ENCODE measurements around the gene CAVIN1. TPM values are rescaled to one million over a fixed set of nuclear protein-coding genes. Genes with fewer than 3 reads are reported as not detected.

The CAVIN1 gene
- total and polyA plus RNA-seq, 2 experiments from 2014 or later: 18.1 to 35.7 TPM

DNA sequence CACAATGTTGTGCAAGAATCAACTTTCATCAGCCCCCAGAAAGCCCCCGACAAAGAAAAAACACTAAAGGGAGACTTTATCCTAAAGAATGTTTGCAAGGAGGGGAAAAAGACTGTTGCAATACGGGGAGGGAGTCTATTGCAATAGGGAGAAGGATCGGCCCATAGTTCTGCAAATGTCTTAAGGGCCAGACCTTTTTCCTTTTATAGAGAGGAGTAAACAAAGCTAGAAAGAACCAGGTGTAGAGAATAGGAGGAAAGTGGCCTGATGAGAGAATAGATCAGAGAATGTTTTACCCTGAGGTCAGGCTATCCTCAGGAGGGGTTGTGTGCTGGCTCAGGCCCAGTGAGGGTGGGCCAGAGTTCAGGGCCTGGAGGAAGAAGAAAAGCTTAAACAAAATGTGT lies 8.7 kb upstream of the CAVIN1 start:
- TF ChIP-seq EZH2phosphoT487 (IDR thresholded peaks at IDR 0.05; ENCODE audit: unreplicated experiment): no peak
- TF ChIP-seq ZNF114 (CRISPR knock-in tag; IDR thresholded peaks at IDR 0.05): no peak
- no peak for TF ChIP-seq ZNF331 (CRISPR knock-in tag; IDR thresholded peaks at IDR 0.05; ENCODE audit: low read depth)
- TF ChIP-seq NANOG (IDR thresholded peaks at IDR 0.05; ENCODE audit: borderline replicate concordance): no peak
- no peak for TF ChIP-seq STAT1 (IDR thresholded peaks at IDR 0.05; ENCODE audit: unreplicated experiment)
- no peak for TF ChIP-seq JUNB (IDR thresholded peaks at IDR 0.05; ENCODE audit: unreplicated experiment)
- TF ChIP-seq, protein P1, sequence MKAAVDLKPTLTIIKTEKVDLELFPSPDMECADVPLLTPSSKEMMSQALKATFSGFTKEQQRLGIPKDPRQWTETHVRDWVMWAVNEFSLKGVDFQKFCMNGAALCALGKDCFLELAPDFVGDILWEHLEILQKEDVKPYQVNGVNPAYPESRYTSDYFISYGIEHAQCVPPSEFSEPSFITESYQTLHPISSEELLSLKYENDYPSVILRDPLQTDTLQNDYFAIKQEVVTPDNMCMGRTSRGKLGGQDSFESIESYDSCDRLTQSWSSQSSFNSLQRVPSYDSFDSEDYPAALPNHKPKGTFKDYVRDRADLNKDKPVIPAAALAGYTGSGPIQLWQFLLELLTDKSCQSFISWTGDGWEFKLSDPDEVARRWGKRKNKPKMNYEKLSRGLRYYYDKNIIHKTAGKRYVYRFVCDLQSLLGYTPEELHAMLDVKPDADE (IDR thresholded peaks at IDR 0.05): no peak
- TF ChIP-seq CREB1 (CRISPR knock-in tag; IDR thresholded peaks at IDR 0.05; ENCODE audit: low read depth): no peak
- Histone ChIP-seq H3F3A (replicated peaks; ENCODE audit: low read depth) (peaks cover 11% of the 10 kb centered on the region; the same call in 1 of the 2 replicates), H3K4me1 (ENCODE audit: insufficient read depth) (peaks cover 7% of the 10 kb centered on the region), H3K36me3 (ENCODE audit: insufficient read depth) (no peaks in the 10 kb centered on the region), H3K9me2 (ENCODE audit: insufficient read depth) (no peaks in the 10 kb centered on the region), H2AFZ (peak overlapping the region; percentile 48; the same call in 1 of the 2 replicates), H4K20me1 (replicated peaks; ENCODE audit: insufficient read depth) (no peaks in the 10 kb centered on the region), H3K4me3 (no peak overlapping the region), H3K4me2 (peak overlapping the region; percentile 1; the same call in 1 of the 2 replicates), H3K27ac (ENCODE audit: low read depth) (peak overlapping the region; percentile 57), H3K79me2 (replicated peaks; ENCODE audit: insufficient read depth) (no peaks in the 10 kb centered on the region), H3K27me3 (ENCODE audit: insufficient read depth) (no peaks in the 10 kb centered on the region)
- H3K36me3 Mint-ChIP-seq (ENCODE audit: low read depth): no peaks in the 10 kb centered on the region; the same call in 2 of the 3 replicates
- peaks cover 4% of the 10 kb centered on the region for H3K27me3 Mint-ChIP-seq (ENCODE audit: insufficient read depth, low read depth, poor library complexity)
- peak; percentile 74 for ATAC-seq
- DNase-seq (ENCODE audit: low spot score): peak; percentile 57
- H3K9me3 Mint-ChIP-seq: no peaks in the 10 kb centered on the region
- peak overlapping the region; percentile 86 for H3K27ac Mint-ChIP-seq
- peaks cover 13% of the 10 kb centered on the region for H3K4me1 Mint-ChIP-seq
- no peak overlapping the region; the same call in 2 of the 3 replicates for H3K4me3 Mint-ChIP-seq

DNA sequence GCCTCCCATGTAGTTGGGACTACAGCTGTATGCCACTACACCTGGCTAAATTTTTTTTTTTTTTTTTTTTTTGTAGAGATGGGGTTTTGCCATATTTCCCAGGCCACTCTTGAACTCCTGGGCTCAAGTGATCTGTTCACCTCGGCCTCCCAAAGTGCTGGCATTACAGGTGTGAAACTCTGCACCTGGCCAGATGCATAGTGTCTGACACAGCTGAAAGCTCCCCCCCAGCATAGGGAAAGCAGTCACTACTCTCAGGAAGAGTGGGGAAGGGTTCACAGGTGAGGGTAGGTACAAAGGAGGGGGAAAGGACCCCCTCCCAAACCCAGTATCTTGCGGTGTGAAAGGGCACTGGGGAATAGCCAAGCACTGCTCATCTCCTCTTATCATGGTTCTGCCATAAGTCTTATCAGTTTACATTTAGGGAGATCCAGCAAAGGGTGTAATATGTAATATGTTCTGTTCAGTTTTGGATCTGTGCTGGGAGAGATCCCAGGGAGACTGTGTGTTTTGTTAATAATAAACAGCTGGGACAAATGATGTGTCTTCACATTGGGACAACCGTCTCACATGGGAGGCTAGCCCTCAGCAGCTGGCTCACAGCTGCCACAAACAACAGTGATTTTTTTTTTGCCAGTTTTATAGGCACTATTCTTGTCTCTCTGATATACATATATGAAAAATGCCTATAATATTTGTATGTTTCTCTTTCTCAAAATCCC lies 6.8 kb upstream of the CAVIN1 start:
- H3K36me3 ChIP-seq (ENCODE audit: insufficient read depth): no peaks in the 10 kb centered on the region
- no peak overlapping the region; the same call in 1 of the 2 replicates for H2AFZ ChIP-seq
- peaks cover 4% of the 10 kb centered on the region for H3K27me3 Mint-ChIP-seq (ENCODE audit: insufficient read depth, low read depth, poor library complexity)
- ATAC-seq: no peak
- H3K4me1 Mint-ChIP-seq: peaks cover 13% of the 10 kb centered on the region
- no peak overlapping the region for H3K27ac ChIP-seq (ENCODE audit: low read depth)
- no peaks in the 10 kb centered on the region for H4K20me1 ChIP-seq (replicated peaks; ENCODE audit: insufficient read depth)
- peaks cover 11% of the 10 kb centered on the region for H3K4me1 ChIP-seq (ENCODE audit: insufficient read depth)
- H3K79me2 ChIP-seq (replicated peaks; ENCODE audit: insufficient read depth): no peaks in the 10 kb centered on the region
- H3K9me2 ChIP-seq (ENCODE audit: insufficient read depth): no peaks in the 10 kb centered on the region
- no peaks in the 10 kb centered on the region for H3K27me3 ChIP-seq (ENCODE audit: insufficient read depth)
- H3K4me2 ChIP-seq: no peak overlapping the region
- H3F3A ChIP-seq (replicated peaks; ENCODE audit: low read depth): peaks cover 11% of the 10 kb centered on the region; the same call in 1 of the 2 replicates
- no peaks in the 10 kb centered on the region; the same call in 2 of the 3 replicates for H3K36me3 Mint-ChIP-seq (ENCODE audit: low read depth)
- H3K4me3 ChIP-seq: no peak overlapping the region
- H3K27ac Mint-ChIP-seq: no peak overlapping the region
- no peaks in the 10 kb centered on the region for H3K9me3 Mint-ChIP-seq
- no peak for DNase-seq (ENCODE audit: low spot score)
- H3K4me3 Mint-ChIP-seq: no peak overlapping the region
- TF ChIP-seq, protein P1 (IDR thresholded peaks at IDR 0.05): no peak
- TF ChIP-seq NANOG (IDR thresholded peaks at IDR 0.05; ENCODE audit: borderline replicate concordance) (no peak), ZNF331 (CRISPR knock-in tag; IDR thresholded peaks at IDR 0.05; ENCODE audit: low read depth) (no peak), STAT1 (IDR thresholded peaks at IDR 0.05; ENCODE audit: unreplicated experiment) (no peak), ZNF114 (CRISPR knock-in tag; IDR thresholded peaks at IDR 0.05) (no peak), POLR2AphosphoS5 (IDR thresholded peaks at IDR 0.05; ENCODE audit: low read depth) (no peak), EZH2 (IDR thresholded peaks at IDR 0.05; ENCODE audit: low read depth, unreplicated experiment) (no peak)
- TF ChIP-seq, protein P2, sequence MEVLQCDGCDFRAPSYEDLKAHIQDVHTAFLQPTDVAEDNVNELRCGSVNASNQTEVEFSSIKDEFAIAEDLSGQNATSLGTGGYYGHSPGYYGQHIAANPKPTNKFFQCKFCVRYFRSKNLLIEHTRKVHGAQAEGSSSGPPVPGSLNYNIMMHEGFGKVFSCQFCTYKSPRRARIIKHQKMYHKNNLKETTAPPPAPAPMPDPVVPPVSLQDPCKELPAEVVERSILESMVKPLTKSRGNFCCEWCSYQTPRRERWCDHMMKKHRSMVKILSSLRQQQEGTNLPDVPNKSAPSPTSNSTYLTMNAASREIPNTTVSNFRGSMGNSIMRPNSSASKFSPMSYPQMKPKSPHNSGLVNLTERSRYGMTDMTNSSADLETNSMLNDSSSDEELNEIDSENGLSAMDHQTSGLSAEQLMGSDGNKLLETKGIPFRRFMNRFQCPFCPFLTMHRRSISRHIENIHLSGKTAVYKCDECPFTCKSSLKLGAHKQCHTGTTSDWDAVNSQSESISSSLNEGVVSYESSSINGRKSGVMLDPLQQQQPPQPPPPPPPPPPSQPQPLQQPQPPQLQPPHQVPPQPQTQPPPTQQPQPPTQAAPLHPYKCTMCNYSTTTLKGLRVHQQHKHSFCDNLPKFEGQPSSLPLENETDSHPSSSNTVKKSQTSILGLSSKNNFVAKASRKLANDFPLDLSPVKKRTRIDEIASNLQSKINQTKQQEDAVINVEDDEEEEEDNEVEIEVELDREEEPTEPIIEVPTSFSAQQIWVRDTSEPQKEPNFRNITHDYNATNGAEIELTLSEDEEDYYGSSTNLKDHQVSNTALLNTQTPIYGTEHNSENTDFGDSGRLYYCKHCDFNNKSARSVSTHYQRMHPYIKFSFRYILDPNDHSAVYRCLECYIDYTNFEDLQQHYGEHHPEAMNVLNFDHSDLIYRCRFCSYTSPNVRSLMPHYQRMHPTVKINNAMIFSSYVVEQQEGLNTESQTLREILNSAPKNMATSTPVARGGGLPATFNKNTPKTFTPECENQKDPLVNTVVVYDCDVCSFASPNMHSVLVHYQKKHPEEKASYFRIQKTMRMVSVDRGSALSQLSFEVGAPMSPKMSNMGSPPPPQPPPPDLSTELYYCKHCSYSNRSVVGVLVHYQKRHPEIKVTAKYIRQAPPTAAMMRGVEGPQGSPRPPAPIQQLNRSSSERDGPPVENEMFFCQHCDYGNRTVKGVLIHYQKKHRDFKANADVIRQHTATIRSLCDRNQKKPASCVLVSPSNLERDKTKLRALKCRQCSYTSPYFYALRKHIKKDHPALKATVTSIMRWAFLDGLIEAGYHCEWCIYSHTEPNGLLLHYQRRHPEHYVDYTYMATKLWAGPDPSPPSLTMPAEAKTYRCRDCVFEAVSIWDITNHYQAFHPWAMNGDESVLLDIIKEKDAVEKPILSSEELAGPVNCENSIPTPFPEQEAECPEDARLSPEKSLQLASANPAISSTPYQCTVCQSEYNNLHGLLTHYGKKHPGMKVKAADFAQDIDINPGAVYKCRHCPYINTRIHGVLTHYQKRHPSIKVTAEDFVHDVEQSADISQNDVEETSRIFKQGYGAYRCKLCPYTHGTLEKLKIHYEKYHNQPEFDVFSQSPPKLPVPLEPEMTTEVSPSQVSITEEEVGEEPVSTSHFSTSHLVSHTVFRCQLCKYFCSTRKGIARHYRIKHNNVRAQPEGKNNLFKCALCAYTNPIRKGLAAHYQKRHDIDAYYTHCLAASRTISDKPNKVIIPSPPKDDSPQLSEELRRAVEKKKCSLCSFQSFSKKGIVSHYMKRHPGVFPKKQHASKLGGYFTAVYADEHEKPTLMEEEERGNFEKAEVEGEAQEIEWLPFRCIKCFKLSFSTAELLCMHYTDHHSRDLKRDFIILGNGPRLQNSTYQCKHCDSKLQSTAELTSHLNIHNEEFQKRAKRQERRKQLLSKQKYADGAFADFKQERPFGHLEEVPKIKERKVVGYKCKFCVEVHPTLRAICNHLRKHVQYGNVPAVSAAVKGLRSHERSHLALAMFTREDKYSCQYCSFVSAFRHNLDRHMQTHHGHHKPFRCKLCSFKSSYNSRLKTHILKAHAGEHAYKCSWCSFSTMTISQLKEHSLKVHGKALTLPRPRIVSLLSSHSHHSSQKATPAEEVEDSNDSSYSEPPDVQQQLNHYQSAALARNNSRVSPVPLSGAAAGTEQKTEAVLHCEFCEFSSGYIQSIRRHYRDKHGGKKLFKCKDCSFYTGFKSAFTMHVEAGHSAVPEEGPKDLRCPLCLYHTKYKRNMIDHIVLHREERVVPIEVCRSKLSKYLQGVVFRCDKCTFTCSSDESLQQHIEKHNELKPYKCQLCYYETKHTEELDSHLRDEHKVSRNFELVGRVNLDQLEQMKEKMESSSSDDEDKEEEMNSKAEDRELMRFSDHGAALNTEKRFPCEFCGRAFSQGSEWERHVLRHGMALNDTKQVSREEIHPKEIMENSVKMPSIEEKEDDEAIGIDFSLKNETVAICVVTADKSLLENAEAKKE (CRISPR knock-in tag; IDR thresholded peaks at IDR 0.05): no peak

Data from GM23338 (cell line).